WTC11 (cell line): ENCODE results near the gene PIGX.

Experiments
- E2F5 ChIP-seq: sonication (generic); formaldehyde crosslinking; IDR thresholded peaks from 2 replicates; pipeline ENCODE4 v1.8.1; 2022; ENCODE audit warnings: mild to moderate bottlenecking, moderate library complexity, missing genetic modification reagents
- EMX1 ChIP-seq: fragments of 250-450 bp; sonication (Bioruptor Pico); IDR thresholded peaks from 2 replicates; pipeline ENCODE4 v1.8.0; 2021; ENCODE audit warnings: mild to moderate bottlenecking
- GTF2I ChIP-seq: fragments of 250-450 bp; sonication (Bioruptor Pico); conservative IDR thresholded peaks from 2 replicates; pipeline ENCODE4 v1.4.0; 2021; ENCODE audit warnings: mild to moderate bottlenecking
- HMGXB4 ChIP-seq: sonication (generic); formaldehyde crosslinking; IDR thresholded peaks from 2 replicates; pipeline ENCODE4 v1.8.1; 2023; ENCODE audit warnings: mild to moderate bottlenecking, moderate library complexity, missing genetic modification reagents
- IRF2 ChIP-seq: sonication (generic); formaldehyde crosslinking; IDR thresholded peaks from 2 replicates; pipeline ENCODE4 v1.8.0; 2022; ENCODE audit warnings: low read depth, missing genetic modification reagents, borderline replicate concordance
- NR3C1 ChIP-seq: sonication (generic); formaldehyde crosslinking; conservative IDR thresholded peaks from 2 replicates; pipeline ENCODE4 v1.8.1; 2023; ENCODE audit warnings: low read depth, mild to moderate bottlenecking, missing genetic modification reagents
- SMAD4 ChIP-seq: sonication (generic); formaldehyde crosslinking; IDR thresholded peaks from 2 replicates; pipeline ENCODE4 v1.8.0; 2022; ENCODE audit warnings: mild to moderate bottlenecking, missing genetic modification reagents
- SP1 ChIP-seq: sonication (generic); formaldehyde crosslinking; conservative IDR thresholded peaks from 2 replicates; pipeline ENCODE4 v1.8.1; 2022; ENCODE audit warnings: missing genetic modification reagents
- TCF7 ChIP-seq: sonication (generic); formaldehyde crosslinking; IDR thresholded peaks from 2 replicates; pipeline ENCODE4 v1.8.0; 2022; ENCODE audit warnings: mild to moderate bottlenecking, low read depth, missing genetic modification reagents, moderate library complexity
- USF2 ChIP-seq: sonication (generic); formaldehyde crosslinking; IDR thresholded peaks from 2 replicates; pipeline ENCODE4 v1.8.1; 2023; ENCODE audit warnings: mild to moderate bottlenecking, missing genetic modification reagents, moderate library complexity
- ZNF121 ChIP-seq: sonication (generic); formaldehyde crosslinking; IDR thresholded peaks from 2 replicates; pipeline ENCODE4 v1.8.0; 2023; ENCODE audit warnings: missing genetic modification reagents
- TF ChIP-seq, protein P1 (sequence below): fragments of 200-600 bp; IDR thresholded peaks from 2 replicates; pipeline ENCODE4 v1.8.0; 2022; ENCODE audit warnings: antibody characterized with exemption
- TF ChIP-seq, protein P2 (sequence below): sonication (generic); formaldehyde crosslinking; IDR thresholded peaks from 2 replicates; pipeline ENCODE4 v1.8.0; 2022; ENCODE audit warnings: mild to moderate bottlenecking, missing genetic modification reagents

GRCh38 chr3:196684548-196685407 is 27.4 kb upstream of the PIGX start:
- no peak for TF ChIP-seq IRF2 (CRISPR knock-in tag)
- TF ChIP-seq, protein P1, sequence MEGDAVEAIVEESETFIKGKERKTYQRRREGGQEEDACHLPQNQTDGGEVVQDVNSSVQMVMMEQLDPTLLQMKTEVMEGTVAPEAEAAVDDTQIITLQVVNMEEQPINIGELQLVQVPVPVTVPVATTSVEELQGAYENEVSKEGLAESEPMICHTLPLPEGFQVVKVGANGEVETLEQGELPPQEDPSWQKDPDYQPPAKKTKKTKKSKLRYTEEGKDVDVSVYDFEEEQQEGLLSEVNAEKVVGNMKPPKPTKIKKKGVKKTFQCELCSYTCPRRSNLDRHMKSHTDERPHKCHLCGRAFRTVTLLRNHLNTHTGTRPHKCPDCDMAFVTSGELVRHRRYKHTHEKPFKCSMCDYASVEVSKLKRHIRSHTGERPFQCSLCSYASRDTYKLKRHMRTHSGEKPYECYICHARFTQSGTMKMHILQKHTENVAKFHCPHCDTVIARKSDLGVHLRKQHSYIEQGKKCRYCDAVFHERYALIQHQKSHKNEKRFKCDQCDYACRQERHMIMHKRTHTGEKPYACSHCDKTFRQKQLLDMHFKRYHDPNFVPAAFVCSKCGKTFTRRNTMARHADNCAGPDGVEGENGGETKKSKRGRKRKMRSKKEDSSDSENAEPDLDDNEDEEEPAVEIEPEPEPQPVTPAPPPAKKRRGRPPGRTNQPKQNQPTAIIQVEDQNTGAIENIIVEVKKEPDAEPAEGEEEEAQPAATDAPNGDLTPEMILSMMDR, result peak; percentile 76
- TF ChIP-seq E2F5 (CRISPR knock-in tag), result no peak
- no peak for TF ChIP-seq EMX1
- no peak for TF ChIP-seq NR3C1 (CRISPR knock-in tag)
- no peak for TF ChIP-seq TCF7 (CRISPR knock-in tag)
- TF ChIP-seq, protein P2, sequence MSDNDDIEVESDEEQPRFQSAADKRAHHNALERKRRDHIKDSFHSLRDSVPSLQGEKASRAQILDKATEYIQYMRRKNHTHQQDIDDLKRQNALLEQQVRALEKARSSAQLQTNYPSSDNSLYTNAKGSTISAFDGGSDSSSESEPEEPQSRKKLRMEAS, result no peak
- no peak for TF ChIP-seq USF2
- no peak for TF ChIP-seq SMAD4 (CRISPR knock-in tag)
- TF ChIP-seq HMGXB4 (CRISPR knock-in tag), result no peak
- TF ChIP-seq ZNF121 (CRISPR knock-in tag), result no peak
- TF ChIP-seq GTF2I (CRISPR knock-in tag), result no peak
- no peak for TF ChIP-seq SP1 (CRISPR knock-in tag)
